ENCODE results near the gene SRSF2.
"Not testable (repeated sequence)": the region's sequence is repeated elsewhere in the genome, so short reads cannot be mapped to it uniquely, and the experiment has no call there.

Gene SRSF2

DNA sequence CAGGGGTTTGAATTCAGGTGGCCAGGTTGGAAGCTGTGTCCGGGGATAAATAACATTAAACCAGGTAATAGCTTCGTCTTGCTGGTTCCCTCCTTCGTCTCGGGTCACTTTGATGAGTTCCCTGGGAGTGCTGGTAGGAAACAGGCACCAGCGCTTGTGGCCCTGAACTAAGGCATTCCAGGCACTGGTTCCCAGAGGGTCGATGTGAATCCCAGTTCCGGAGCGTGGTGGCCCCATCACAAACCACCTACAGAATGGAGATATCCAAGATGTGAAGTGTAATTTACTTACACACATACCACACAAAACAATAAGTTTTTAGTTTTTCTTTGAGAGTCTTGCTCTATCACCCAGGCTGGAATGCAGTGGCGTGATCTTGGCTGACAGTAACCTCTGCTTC is 13.3 kb downstream of the SRSF2 start:
- H3K4me1 ChIP-seq (ENCODE audit: insufficient read depth, low read length) = peaks cover 47% of the 10 kb centered on the region
- no peak for TF ChIP-seq EZH2 (IDR thresholded peaks at IDR 0.05; ENCODE audit: borderline replicate concordance, low read depth, low read length, severe bottlenecking)
- TF ChIP-seq, protein P1, sequence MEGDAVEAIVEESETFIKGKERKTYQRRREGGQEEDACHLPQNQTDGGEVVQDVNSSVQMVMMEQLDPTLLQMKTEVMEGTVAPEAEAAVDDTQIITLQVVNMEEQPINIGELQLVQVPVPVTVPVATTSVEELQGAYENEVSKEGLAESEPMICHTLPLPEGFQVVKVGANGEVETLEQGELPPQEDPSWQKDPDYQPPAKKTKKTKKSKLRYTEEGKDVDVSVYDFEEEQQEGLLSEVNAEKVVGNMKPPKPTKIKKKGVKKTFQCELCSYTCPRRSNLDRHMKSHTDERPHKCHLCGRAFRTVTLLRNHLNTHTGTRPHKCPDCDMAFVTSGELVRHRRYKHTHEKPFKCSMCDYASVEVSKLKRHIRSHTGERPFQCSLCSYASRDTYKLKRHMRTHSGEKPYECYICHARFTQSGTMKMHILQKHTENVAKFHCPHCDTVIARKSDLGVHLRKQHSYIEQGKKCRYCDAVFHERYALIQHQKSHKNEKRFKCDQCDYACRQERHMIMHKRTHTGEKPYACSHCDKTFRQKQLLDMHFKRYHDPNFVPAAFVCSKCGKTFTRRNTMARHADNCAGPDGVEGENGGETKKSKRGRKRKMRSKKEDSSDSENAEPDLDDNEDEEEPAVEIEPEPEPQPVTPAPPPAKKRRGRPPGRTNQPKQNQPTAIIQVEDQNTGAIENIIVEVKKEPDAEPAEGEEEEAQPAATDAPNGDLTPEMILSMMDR (IDR thresholded peaks at IDR 0.05; ENCODE audit: borderline replicate concordance, extremely low read depth, low read length, poor library complexity, severe bottlenecking) = no peak
- DNase-seq (no peak), ATAC-seq (ENCODE audit: insufficient read depth, low read depth) (no peak)
- H3K79me2 ChIP-seq (ENCODE audit: insufficient read depth, low read length) = peaks cover 67% of the 10 kb centered on the region
- no peak overlapping the region for H3K27ac ChIP-seq (ENCODE audit: low read length)
- peaks cover 66% of the 10 kb centered on the region for H3K36me3 ChIP-seq (ENCODE audit: insufficient read depth, low read length)
- H3K9ac ChIP-seq (ENCODE audit: low read depth, low read length) = no peak overlapping the region
- H3K9me3 ChIP-seq (ENCODE audit: insufficient read depth, low read length, severe bottlenecking) = no peaks in the 10 kb centered on the region
- no peaks in the 10 kb centered on the region for H3K27me3 ChIP-seq (ENCODE audit: insufficient read depth, low read length, poor library complexity)
- H2AFZ ChIP-seq (ENCODE audit: low read depth, low read length) = no peak overlapping the region
- peaks cover 15% of the 10 kb centered on the region; the same call in 1 of the 2 replicates for H4K20me1 ChIP-seq (ENCODE audit: insufficient read depth, low read length)
- peak overlapping the region; percentile 43 for H3K4me2 ChIP-seq (ENCODE audit: insufficient read depth, low read length)
- H3K4me3 ChIP-seq (ENCODE audit: low read depth in 1 of 2, low read length in 2 of 2) = no peak overlapping the region

DNA sequence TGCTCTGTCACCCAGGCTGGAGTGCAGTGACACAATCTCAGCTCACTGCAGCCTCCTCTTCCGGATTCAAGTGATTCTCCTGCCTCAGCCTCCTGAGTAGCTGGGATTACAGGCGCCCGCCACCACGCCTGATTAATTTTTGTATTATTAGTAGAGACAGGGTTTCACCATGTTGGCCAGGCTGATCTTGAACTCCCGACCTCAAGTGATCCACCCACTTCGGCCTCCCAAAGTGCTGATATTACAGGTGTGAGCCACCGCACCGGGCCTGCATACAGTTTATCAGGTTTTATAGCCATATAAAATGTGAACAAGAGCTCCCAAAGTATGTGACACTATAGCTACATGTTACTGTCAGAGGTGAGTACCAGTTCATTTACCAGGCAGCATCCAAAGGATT is 14.2 kb downstream of the SRSF2 start:
- not testable (repeated sequence) for DNase-seq; H3K9ac ChIP-seq (ENCODE audit: low read depth, low read length); H3K27ac ChIP-seq (ENCODE audit: low read length); H3K27me3 ChIP-seq (ENCODE audit: insufficient read depth, low read length, poor library complexity); H2AFZ ChIP-seq (ENCODE audit: low read depth, low read length); ATAC-seq (ENCODE audit: insufficient read depth, low read depth); H3K9me3 ChIP-seq (ENCODE audit: insufficient read depth, low read length, severe bottlenecking); H3K4me3 ChIP-seq (ENCODE audit: low read depth in 1 of 2, low read length in 2 of 2)
- Histone ChIP-seq H4K20me1 (ENCODE audit: insufficient read depth, low read length) (peaks cover 12% of the 10 kb centered on the region; the same call in 1 of the 2 replicates), H3K4me2 (ENCODE audit: insufficient read depth, low read length) (peak overlapping the region; percentile 22; the same call in 1 of the 2 replicates), H3K36me3 (ENCODE audit: insufficient read depth, low read length) (peaks cover 74% of the 10 kb centered on the region), H3K4me1 (ENCODE audit: insufficient read depth, low read length) (peaks cover 39% of the 10 kb centered on the region), H3K79me2 (ENCODE audit: insufficient read depth, low read length) (peaks cover 59% of the 10 kb centered on the region)

DNA sequence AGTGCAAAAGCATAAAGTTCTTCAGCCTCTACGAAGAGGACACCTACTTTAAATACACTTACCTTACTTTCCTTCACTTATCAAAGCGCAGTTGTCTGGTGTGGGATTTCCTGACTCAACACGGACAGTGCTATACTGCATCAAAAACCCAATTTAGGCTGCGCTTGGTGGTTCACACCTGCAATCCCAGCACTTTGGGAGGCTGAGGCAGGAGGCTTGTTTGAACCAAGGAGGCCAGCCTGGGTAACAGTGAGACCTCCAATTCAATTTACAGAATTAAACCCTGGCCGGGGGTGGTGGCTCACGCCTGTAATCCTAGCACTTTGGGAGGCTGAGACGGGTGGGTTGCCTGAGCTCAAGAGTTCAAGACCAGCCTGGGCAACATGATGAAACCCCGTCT is 14.9 kb downstream of the SRSF2 start:
- H3K79me2 ChIP-seq (ENCODE audit: insufficient read depth, low read length) = peaks cover 52% of the 10 kb centered on the region
- H3K4me3 ChIP-seq (ENCODE audit: low read depth in 1 of 2, low read length in 2 of 2) = no peak overlapping the region
- H3K4me1 ChIP-seq (ENCODE audit: insufficient read depth, low read length) = peaks cover 32% of the 10 kb centered on the region
- H2AFZ ChIP-seq (ENCODE audit: low read depth, low read length) = no peak overlapping the region
- H3K27me3 ChIP-seq (ENCODE audit: insufficient read depth, low read length, poor library complexity) = no peaks in the 10 kb centered on the region
- H3K9me3 ChIP-seq (ENCODE audit: insufficient read depth, low read length, severe bottlenecking) = no peaks in the 10 kb centered on the region
- H3K9ac ChIP-seq (ENCODE audit: low read depth, low read length) = no peak overlapping the region; the same call in 1 of the 2 replicates
- H4K20me1 ChIP-seq (ENCODE audit: insufficient read depth, low read length) = peaks cover 5% of the 10 kb centered on the region; the same call in 1 of the 2 replicates
- peaks cover 76% of the 10 kb centered on the region for H3K36me3 ChIP-seq (ENCODE audit: insufficient read depth, low read length)
- H3K27ac ChIP-seq (ENCODE audit: low read length) = no peak overlapping the region
- H3K4me2 ChIP-seq (ENCODE audit: insufficient read depth, low read length) = no peak overlapping the region
- no peak for TF ChIP-seq EZH2 (IDR thresholded peaks at IDR 0.05; ENCODE audit: borderline replicate concordance, low read depth, low read length, severe bottlenecking)
- TF ChIP-seq, protein P1 (IDR thresholded peaks at IDR 0.05; ENCODE audit: borderline replicate concordance, extremely low read depth, low read length, poor library complexity, severe bottlenecking) = no peak
- DNase-seq = no peak
- ATAC-seq (ENCODE audit: insufficient read depth, low read depth) = no peak

DNA sequence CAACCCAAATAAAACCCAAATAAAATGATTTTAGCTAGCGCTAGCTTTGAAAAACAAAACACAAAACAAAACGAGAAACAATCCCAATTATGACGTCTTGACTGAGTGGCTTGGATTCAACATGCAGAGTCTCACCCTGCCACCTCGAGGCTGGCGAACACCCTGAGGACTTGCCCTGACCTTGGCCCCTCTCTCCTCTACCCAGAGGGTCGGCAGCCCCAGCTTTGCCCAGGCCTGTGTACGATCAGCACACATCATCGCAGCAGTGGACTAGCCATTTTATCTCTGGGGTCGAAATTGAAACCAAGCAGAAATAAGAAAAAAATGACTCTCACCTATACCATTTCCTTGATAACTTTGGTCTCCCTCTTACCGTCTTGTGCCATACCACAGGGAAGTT is 15.7 kb downstream of the SRSF2 start:
- Histone ChIP-seq H3K79me2 (ENCODE audit: insufficient read depth, low read length) (peaks cover 46% of the 10 kb centered on the region), H3K4me3 (ENCODE audit: low read depth in 1 of 2, low read length in 2 of 2) (no peak overlapping the region), H3K9ac (ENCODE audit: low read depth, low read length) (no peak overlapping the region), H3K9me3 (ENCODE audit: insufficient read depth, low read length, severe bottlenecking) (no peaks in the 10 kb centered on the region), H3K36me3 (ENCODE audit: insufficient read depth, low read length) (peaks cover 84% of the 10 kb centered on the region), H4K20me1 (ENCODE audit: insufficient read depth, low read length) (peaks cover 5% of the 10 kb centered on the region; the same call in 1 of the 2 replicates), H3K4me2 (ENCODE audit: insufficient read depth, low read length) (no peak overlapping the region), H3K27ac (ENCODE audit: low read length) (no peak overlapping the region), H3K4me1 (ENCODE audit: insufficient read depth, low read length) (peaks cover 31% of the 10 kb centered on the region), H3K27me3 (ENCODE audit: insufficient read depth, low read length, poor library complexity) (no peaks in the 10 kb centered on the region), H2AFZ (ENCODE audit: low read depth, low read length) (no peak overlapping the region)
- ATAC-seq (ENCODE audit: insufficient read depth, low read depth) (no peak), DNase-seq (no peak)
- no peak for TF ChIP-seq EZH2 (IDR thresholded peaks at IDR 0.05; ENCODE audit: borderline replicate concordance, low read depth, low read length, severe bottlenecking)

Data from DND-41 (cell line).